Right atrium auricular region (tissue), 2 donors: ENCODE measurements around the gene GTSE1. TPM values are rescaled to one million over a fixed set of nuclear protein-coding genes. Genes with fewer than 3 reads are reported as not detected.
A peak's percentile ranks its signal among the peaks of the same experiment; 100 is the strongest.

Experiments
- DNase-seq: peaks from one replicate; pipeline ENCODE4 v3.0.0-alpha.2; 2019; ENCODE audit warnings: low spot score
- H3K27ac ChIP-seq, 2 donors: fragments of 200-600 bp; sonication (generic); 1 replicate in 1 of 2; 2 replicates in 1 of 2; pipeline ENCODE4 v1.5.1; 2016 to 2019
- H3K27me3 ChIP-seq, 2 donors: fragments of 200-600 bp; sonication (generic); one replicate each; pipeline versions ENCODE4 v1.5.1 to v1.6.0; 2017 to 2019
- H3K36me3 ChIP-seq: fragments of 200-600 bp; sonication (generic); one replicate; pipeline ENCODE4 v1.5.1; 2016
- H3K4me1 ChIP-seq, 2 donors: fragments of 200-600 bp; sonication (generic); one replicate each; pipeline versions ENCODE4 v1.5.1 to v1.6.0; 2017 to 2019
- H3K4me3 ChIP-seq, 2 donors: fragments of 200-600 bp; sonication (generic); 1 replicate in 1 of 2; 2 replicates in 1 of 2; pipeline ENCODE4 v1.5.1; 2017 to 2019; ENCODE audit warnings: mild to moderate bottlenecking in 1 of 2, moderate library complexity in 1 of 2
- H3K9me3 ChIP-seq, 2 donors: fragments of 200-600 bp; sonication (generic); one replicate each; pipeline ENCODE4 v1.5.1; 2019
- total RNA-seq, 2 donors: library from RNA; depleted of rRNA; stranded (reverse); fragments of >200 nt; gene quantifications; one replicate each; pipeline ENCODE4 v1.1.0, GENCODE V29; 2016
- TF ChIP-seq, protein P1 (sequence below), 2 donors: fragments of 200-600 bp; sonication (generic); IDR thresholded peaks; one replicate each; pipeline ENCODE4 v1.5.1; 2019; ENCODE audit warnings: antibody characterized with exemption in 2 of 2

GTSE1 gene
- total RNA-seq, 2 donors from 2014 or later = 0.16 to 0.63 TPM

DNA sequence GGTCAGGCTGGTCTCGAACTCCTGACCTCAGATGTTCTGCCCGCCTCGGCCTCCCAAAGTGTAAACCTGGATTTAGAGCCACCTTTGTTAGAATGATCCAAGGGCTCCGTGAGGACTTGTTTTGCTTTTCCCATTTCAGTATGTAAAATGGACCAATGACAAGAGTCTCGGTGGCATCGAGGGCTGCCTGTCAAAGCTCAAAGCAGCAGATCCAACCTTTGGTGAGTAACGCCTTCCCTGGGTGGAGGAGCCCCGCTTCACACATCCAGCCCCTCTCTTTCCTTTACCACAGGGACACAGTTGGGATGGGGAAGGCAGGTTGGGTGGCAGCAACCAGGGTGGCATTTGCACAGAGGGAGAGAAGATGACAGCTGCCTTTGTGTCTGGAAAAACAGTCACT, 24.5 kb upstream of the GTSE1 start:
- Histone ChIP-seq H3K9me3 (no peaks in the 10 kb centered on the region), H3K4me1 (peaks cover 0 to 24% of the 10 kb centered on the region in 2 donors), H3K4me3 (no peak overlapping the region), H3K27me3 (no peaks in the 10 kb centered on the region), H3K27ac (no peak overlapping the region), H3K36me3 (peaks cover 51% of the 10 kb centered on the region)
- DNase-seq = no peak
- TF ChIP-seq, protein P1, sequence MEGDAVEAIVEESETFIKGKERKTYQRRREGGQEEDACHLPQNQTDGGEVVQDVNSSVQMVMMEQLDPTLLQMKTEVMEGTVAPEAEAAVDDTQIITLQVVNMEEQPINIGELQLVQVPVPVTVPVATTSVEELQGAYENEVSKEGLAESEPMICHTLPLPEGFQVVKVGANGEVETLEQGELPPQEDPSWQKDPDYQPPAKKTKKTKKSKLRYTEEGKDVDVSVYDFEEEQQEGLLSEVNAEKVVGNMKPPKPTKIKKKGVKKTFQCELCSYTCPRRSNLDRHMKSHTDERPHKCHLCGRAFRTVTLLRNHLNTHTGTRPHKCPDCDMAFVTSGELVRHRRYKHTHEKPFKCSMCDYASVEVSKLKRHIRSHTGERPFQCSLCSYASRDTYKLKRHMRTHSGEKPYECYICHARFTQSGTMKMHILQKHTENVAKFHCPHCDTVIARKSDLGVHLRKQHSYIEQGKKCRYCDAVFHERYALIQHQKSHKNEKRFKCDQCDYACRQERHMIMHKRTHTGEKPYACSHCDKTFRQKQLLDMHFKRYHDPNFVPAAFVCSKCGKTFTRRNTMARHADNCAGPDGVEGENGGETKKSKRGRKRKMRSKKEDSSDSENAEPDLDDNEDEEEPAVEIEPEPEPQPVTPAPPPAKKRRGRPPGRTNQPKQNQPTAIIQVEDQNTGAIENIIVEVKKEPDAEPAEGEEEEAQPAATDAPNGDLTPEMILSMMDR (IDR thresholded peaks at IDR 0.05) = no peak

DNA sequence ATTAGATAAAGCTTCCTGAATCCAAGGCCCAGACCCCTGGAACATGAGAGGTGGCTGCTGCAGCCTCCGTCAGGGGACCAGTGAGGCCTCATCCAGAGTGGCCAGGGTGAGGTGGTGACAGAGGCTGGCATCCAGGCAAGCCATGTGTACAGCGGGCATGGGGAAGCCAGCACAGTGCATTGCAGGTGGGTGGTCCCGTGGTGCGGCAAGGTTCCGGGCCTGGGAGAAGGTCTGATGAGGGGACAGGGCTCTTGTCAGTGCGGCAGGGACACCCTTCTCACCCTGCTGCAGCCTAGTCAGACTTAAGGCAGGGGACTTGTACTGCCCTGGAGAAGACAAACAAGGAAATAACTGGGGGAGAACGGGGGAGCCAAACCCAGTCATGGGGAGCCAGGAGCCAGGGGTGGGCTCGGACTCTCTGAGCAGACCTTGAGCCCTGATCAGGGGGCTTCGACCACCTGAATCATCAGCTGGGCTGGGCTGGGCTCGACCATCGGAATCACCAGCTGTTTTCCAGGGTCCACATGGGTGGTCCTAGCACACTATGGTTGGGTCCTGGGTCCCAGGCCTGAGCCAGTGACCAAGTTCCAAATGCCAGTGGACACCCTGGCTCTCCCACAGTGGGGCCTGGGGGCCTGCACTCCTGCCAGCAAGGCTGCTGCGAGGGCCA, 23.8 kb upstream of the GTSE1 start:
- Histone ChIP-seq H3K4me1 (peaks cover 0 to 22% of the 10 kb centered on the region in 2 donors), H3K27me3 (no peaks in the 10 kb centered on the region), H3K4me3 (no peak overlapping the region), H3K9me3 (no peaks in the 10 kb centered on the region), H3K36me3 (peaks cover 57% of the 10 kb centered on the region), H3K27ac (peak overlapping the region in 1 of 2 donors; percentile 59)
- no peak for DNase-seq
- TF ChIP-seq, protein P1 (IDR thresholded peaks at IDR 0.05) = no peak

DNA sequence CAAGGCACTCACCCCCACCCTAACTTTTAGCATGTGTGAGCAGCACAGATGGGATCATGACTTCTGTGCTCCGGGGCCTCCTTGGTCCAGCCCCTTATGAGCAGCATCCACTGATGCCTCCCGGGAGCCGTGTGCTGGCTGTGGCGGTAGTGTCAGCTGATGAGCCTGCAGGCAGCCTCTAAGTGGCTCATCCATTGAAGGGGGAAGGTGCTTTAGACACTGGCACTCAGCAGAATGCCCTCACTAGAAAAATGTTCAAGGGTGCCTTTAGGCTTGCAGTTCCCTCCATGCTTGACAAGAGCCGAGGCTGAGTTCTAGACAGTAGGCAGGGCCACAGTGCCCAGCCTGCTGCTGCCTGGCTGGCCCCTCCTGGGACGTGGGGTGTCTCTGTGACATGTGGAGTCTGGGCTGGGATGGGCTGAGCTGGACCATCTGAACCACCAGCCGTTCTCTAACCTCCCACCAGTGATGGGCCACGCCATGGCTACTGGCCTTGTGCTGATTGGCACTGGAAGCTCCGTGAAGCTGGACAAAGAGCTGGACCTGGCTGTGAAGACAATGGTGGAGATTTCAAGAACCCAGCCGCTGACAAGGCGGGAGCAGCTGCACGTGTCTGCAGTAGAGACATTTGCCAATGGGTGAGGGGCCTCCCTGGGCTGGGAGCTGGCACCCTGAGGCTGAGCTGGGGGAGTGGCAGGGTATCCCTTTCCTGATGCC, 23.1 kb upstream of the GTSE1 start:
- TF ChIP-seq, protein P1 (IDR thresholded peaks at IDR 0.05) = no peak
- H3K4me3 ChIP-seq = no peak overlapping the region
- H3K27me3 ChIP-seq = no peaks in the 10 kb centered on the region
- no peaks in the 10 kb centered on the region for H3K9me3 ChIP-seq
- no peak for DNase-seq
- H3K4me1 ChIP-seq = peaks cover 0 to 17% of the 10 kb centered on the region in 2 donors
- H3K27ac ChIP-seq = peak overlapping the region in 1 of 2 donors; percentile 59
- peaks cover 64% of the 10 kb centered on the region for H3K36me3 ChIP-seq

DNA sequence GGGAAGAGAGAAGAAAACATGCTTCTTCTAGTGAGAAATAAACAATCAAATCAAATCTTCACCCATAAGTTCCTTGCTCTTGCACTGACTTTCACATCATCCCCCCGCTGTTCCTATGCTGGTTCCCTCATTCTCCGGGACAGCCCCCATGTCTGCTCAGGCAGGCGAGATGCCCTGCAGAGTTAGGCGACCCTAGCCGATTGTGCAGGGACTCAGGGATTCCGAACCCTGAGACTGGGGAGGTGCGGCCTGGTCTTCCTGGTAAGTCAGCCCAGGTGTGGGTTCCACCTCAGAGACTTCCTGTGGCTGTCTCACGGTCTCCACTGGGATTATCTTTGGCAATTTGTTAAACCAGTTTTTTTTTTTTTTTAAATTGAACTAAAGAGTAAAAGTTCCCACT, 22.3 kb upstream of the GTSE1 start:
- TF ChIP-seq, protein P1 (IDR thresholded peaks at IDR 0.05) = no peak
- H3K4me1 ChIP-seq = peaks cover 0 to 9% of the 10 kb centered on the region in 2 donors
- no peak overlapping the region for H3K4me3 ChIP-seq
- H3K27ac ChIP-seq = no peak overlapping the region
- H3K36me3 ChIP-seq = peaks cover 72% of the 10 kb centered on the region
- no peak for DNase-seq
- H3K27me3 ChIP-seq = no peaks in the 10 kb centered on the region
- H3K9me3 ChIP-seq = no peaks in the 10 kb centered on the region

DNA sequence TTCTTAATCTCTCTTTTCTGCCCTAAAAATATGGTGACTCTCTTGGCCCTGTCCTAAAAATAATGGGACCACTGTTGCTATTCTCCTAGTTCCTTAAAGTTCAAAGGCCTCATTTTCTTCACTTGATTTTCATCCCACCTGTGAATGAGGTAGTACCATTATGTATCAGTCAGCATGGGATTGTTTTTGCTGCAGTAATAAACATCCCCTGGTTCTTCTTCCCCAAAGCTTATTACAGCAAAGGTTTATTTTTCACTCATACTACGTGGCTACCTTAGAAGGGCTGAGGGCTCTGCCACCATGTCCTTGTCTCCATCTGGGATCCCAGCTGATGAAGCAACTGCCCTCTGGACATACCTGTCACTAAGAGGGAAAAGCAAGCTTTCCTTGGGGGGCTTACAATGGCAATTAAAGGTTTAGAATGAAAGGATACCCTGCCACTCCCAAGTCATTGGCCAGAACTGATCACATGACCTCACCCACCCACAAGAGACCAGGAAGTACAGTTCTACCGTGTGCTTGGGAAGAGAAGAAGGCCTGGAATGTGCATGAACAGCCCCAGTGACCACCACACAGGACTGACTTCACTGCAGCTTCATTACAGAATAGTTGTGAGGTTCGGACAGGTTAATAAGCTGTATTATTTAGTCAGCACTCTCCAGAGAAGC, 21.1 kb upstream of the GTSE1 start:
- Histone ChIP-seq H3K36me3 (peaks cover 84% of the 10 kb centered on the region), H3K9me3 (no peaks in the 10 kb centered on the region), H3K4me1 (peaks cover 0 to 15% of the 10 kb centered on the region in 2 donors), H3K27me3 (no peaks in the 10 kb centered on the region), H3K4me3 (no peak overlapping the region), H3K27ac (no peak overlapping the region)
- DNase-seq = no peak
- TF ChIP-seq, protein P1 (IDR thresholded peaks at IDR 0.05) = no peak
